Measurements from ENCODE around the gene IGF1.

The IGF1 gene

DNA sequence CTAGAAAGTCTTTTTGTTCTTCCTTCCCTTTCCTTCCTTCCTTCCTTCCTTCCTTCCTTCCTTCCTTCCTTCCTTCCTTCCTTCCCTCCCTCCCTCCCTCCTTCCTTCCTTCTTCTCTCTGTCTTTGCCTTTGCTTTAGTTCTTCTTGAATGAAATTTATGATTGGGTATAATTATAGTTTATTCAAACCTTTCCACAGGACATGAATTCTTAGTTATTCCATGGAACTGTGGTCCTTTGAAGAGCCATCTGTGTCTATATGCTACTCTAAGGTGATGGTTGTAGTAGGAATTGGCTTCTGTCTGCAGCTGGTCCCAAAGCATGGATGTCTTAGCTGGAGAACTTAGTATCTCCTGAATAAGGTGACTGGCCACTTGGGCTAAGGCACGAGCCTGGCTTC, 64.8 kb downstream of the IGF1 start:
- Histone ChIP-seq H3K9ac (ENCODE audit: low read depth, low read length) (no peak overlapping the region), H3K4me3 (ENCODE audit: low read depth in 1 of 2, low read length in 2 of 2) (no peak overlapping the region), H3K36me3 (ENCODE audit: insufficient read depth, low read length) (no peaks in the 10 kb centered on the region), H3K27me3 (ENCODE audit: insufficient read depth, low read length, poor library complexity) (no peaks in the 10 kb centered on the region), H2AFZ (ENCODE audit: low read depth, low read length) (no peak overlapping the region), H3K79me2 (ENCODE audit: insufficient read depth, low read length) (no peaks in the 10 kb centered on the region), H4K20me1 (ENCODE audit: insufficient read depth, low read length) (no peaks in the 10 kb centered on the region), H3K27ac (ENCODE audit: low read length) (no peak overlapping the region), H3K4me1 (ENCODE audit: insufficient read depth, low read length) (no peaks in the 10 kb centered on the region), H3K4me2 (ENCODE audit: insufficient read depth, low read length) (no peak overlapping the region), H3K9me3 (ENCODE audit: insufficient read depth, low read length, severe bottlenecking) (no peaks in the 10 kb centered on the region)
- no peak for TF ChIP-seq EZH2 (IDR thresholded peaks at IDR 0.05; ENCODE audit: borderline replicate concordance, low read depth, low read length, severe bottlenecking)
- TF ChIP-seq, protein P1, sequence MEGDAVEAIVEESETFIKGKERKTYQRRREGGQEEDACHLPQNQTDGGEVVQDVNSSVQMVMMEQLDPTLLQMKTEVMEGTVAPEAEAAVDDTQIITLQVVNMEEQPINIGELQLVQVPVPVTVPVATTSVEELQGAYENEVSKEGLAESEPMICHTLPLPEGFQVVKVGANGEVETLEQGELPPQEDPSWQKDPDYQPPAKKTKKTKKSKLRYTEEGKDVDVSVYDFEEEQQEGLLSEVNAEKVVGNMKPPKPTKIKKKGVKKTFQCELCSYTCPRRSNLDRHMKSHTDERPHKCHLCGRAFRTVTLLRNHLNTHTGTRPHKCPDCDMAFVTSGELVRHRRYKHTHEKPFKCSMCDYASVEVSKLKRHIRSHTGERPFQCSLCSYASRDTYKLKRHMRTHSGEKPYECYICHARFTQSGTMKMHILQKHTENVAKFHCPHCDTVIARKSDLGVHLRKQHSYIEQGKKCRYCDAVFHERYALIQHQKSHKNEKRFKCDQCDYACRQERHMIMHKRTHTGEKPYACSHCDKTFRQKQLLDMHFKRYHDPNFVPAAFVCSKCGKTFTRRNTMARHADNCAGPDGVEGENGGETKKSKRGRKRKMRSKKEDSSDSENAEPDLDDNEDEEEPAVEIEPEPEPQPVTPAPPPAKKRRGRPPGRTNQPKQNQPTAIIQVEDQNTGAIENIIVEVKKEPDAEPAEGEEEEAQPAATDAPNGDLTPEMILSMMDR (IDR thresholded peaks at IDR 0.05; ENCODE audit: borderline replicate concordance, extremely low read depth, low read length, poor library complexity, severe bottlenecking) = no peak
- no peak for ATAC-seq (ENCODE audit: insufficient read depth, low read depth)
- DNase-seq = no peak

DNA sequence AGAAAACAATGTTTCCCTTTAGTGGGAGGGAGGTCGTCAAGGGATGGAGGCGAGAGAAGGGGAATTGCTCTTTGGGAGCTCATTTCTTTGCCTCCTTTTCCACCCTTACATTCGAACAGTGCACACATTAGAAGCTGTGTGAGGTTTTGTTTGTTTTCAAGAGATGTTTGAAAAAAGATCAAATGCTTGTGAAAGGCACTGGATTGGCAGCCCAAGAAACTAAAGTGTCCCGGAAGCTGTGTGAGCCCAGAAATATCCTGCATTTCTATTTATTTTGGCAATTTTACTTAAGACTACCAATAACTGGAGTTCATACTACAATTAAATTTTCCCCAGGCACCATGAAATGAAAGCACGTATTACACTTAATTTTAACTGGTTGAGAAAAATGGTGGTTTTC, 67.0 kb downstream of the IGF1 start:
- Histone ChIP-seq H3K4me1 (ENCODE audit: insufficient read depth, low read length) (no peaks in the 10 kb centered on the region), H3K4me3 (ENCODE audit: low read depth in 1 of 2, low read length in 2 of 2) (no peak overlapping the region), H3K27ac (ENCODE audit: low read length) (no peak overlapping the region), H3K36me3 (ENCODE audit: insufficient read depth, low read length) (no peaks in the 10 kb centered on the region), H3K4me2 (ENCODE audit: insufficient read depth, low read length) (no peak overlapping the region), H3K9ac (ENCODE audit: low read depth, low read length) (no peak overlapping the region), H3K27me3 (ENCODE audit: insufficient read depth, low read length, poor library complexity) (no peaks in the 10 kb centered on the region), H3K79me2 (ENCODE audit: insufficient read depth, low read length) (no peaks in the 10 kb centered on the region), H3K9me3 (ENCODE audit: insufficient read depth, low read length, severe bottlenecking) (no peaks in the 10 kb centered on the region), H2AFZ (ENCODE audit: low read depth, low read length) (no peak overlapping the region), H4K20me1 (ENCODE audit: insufficient read depth, low read length) (no peaks in the 10 kb centered on the region)
- TF ChIP-seq, protein P1 (IDR thresholded peaks at IDR 0.05; ENCODE audit: borderline replicate concordance, extremely low read depth, low read length, poor library complexity, severe bottlenecking) = no peak
- TF ChIP-seq EZH2 (IDR thresholded peaks at IDR 0.05; ENCODE audit: borderline replicate concordance, low read depth, low read length, severe bottlenecking) = no peak
- ATAC-seq (ENCODE audit: insufficient read depth, low read depth) = no peak
- no peak for DNase-seq

DNA sequence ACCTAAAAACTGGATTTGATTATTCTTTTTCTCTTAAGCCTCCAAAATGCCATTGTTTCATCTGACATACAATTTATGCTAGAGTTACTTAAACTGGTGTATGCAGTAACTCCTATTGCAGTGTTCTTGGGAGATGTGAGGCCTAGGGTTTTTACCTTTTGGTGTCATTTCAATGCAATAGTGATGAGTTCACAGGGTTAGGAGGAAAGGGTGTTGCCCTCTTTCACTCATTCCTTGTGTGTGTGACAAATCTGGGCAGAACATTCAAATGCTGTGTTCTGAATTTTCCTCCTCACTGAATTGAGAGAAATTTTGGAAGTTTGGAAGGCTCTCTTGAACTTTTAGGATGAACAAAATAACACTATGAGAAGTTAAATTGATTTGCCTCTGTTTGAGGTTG, 69.9 kb downstream of the IGF1 start:
- TF ChIP-seq EZH2 (IDR thresholded peaks at IDR 0.05; ENCODE audit: borderline replicate concordance, low read depth, low read length, severe bottlenecking) = no peak
- TF ChIP-seq, protein P1 (IDR thresholded peaks at IDR 0.05; ENCODE audit: borderline replicate concordance, extremely low read depth, low read length, poor library complexity, severe bottlenecking) = no peak
- Histone ChIP-seq H3K36me3 (ENCODE audit: insufficient read depth, low read length) (no peaks in the 10 kb centered on the region), H3K9ac (ENCODE audit: low read depth, low read length) (no peak overlapping the region), H2AFZ (ENCODE audit: low read depth, low read length) (no peak overlapping the region), H4K20me1 (ENCODE audit: insufficient read depth, low read length) (no peaks in the 10 kb centered on the region), H3K4me2 (ENCODE audit: insufficient read depth, low read length) (no peak overlapping the region), H3K27me3 (ENCODE audit: insufficient read depth, low read length, poor library complexity) (no peaks in the 10 kb centered on the region), H3K27ac (ENCODE audit: low read length) (no peak overlapping the region), H3K79me2 (ENCODE audit: insufficient read depth, low read length) (no peaks in the 10 kb centered on the region), H3K9me3 (ENCODE audit: insufficient read depth, low read length, severe bottlenecking) (no peaks in the 10 kb centered on the region), H3K4me3 (ENCODE audit: low read depth in 1 of 2, low read length in 2 of 2) (no peak overlapping the region), H3K4me1 (ENCODE audit: insufficient read depth, low read length) (no peaks in the 10 kb centered on the region)
- ATAC-seq (ENCODE audit: insufficient read depth, low read depth) = no peak
- DNase-seq = no peak

Measured in DND-41 (cell line).